Body of pancreas (tissue), 4 donors: ENCODE data around the gene DNAJC7. TPM values are rescaled to one million over a fixed set of nuclear protein-coding genes. Genes with fewer than 3 reads are reported as not detected.

Source experiments
- ATAC-seq: fragments of 150-250 bp; one replicate; pipeline ENCODE4 v1.9.1; 2016
- DNase-seq, 4 donors: peaks; one replicate each; pipeline ENCODE4 v3.0.0-alpha.2; 2019
- H3K27ac ChIP-seq, 4 donors: fragments of 200-600 bp; sonication (generic); 1 replicate in 3 of 4; 2 replicates in 1 of 4; pipeline versions ENCODE4 v1.5.1 to v1.6.1; 2016 to 2019; ENCODE audit warnings: mild to moderate bottlenecking in 1 of 4, mixed read lengths in 1 of 4, moderate library complexity in 1 of 4
- H3K27me3 ChIP-seq, 2 donors: fragments of 200-600 bp; sonication (generic); one replicate each; pipeline ENCODE4 v1.6.0; 2016; ENCODE audit warnings: mild to moderate bottlenecking in 1 of 2
- H3K36me3 ChIP-seq, 2 donors: fragments of 200-600 bp; sonication (generic); replicated peaks in 1 of 2; 2 replicates each; pipeline ENCODE4 v1.5.1; 2016; ENCODE audit warnings: low read depth in 2 of 2; ENCODE audit not compliant: insufficient read depth in 1 of 2
- H3K4me1 ChIP-seq: fragments of 200-600 bp; sonication (generic); one replicate; pipeline ENCODE4 v1.6.0; 2016
- H3K4me3 ChIP-seq, 2 donors: fragments of 200-600 bp; sonication (generic); 1 replicate in 1 of 2; 2 replicates in 1 of 2; pipeline ENCODE4 v1.5.1; 2016 to 2019
- H3K9me3 ChIP-seq, 3 donors: fragments of 200-600 bp; sonication (generic); 1 replicate in 2 of 3; 2 replicates in 1 of 3; pipeline ENCODE4 v1.5.1; 2016
- CTCF ChIP-seq, 7 experiments: fragments of 450-650 bp in 4 of 7; fragments of 200-600 bp in 3 of 7; sonication (generic) in 3 of 7; IDR thresholded peaks; one replicate each; pipeline ENCODE4 v1.5.1; 2016 to 2019; ENCODE audit warnings: antibody characterized with exemption in 7 of 7
- POLR2A ChIP-seq, 3 donors: fragments of 450-650 bp; IDR thresholded peaks; one replicate each; pipeline ENCODE4 v1.6.1; 2016; ENCODE audit warnings: antibody characterized with exemption in 3 of 3, mild to moderate bottlenecking in 2 of 3
- WGBS, 2 donors: methylation state at CpG; one replicate each; pipeline ENCODE4 v1.1.5; 2017; 5-methylcytosine and 5-hydroxymethylcytosine counted together
- intact Hi-C: fragments of 100-400 bp; cut with DNase I; formaldehyde crosslinking; loops from one replicate; pipeline ENCODE4 v1.15.1; 2023
- total RNA-seq, 2 donors: library from RNA; depleted of rRNA; stranded (reverse); fragments of >200 nt; gene quantifications; one replicate each; pipeline ENCODE4 v1.1.0, GENCODE V29; 2016

Gene DNAJC7
- total RNA-seq, 2 donors from 2014 or later = 32.4 to 43.5 TPM

- TF ChIP-seq POLR2A (IDR thresholded peaks at IDR 0.05) = no peak
- no peak for TF ChIP-seq CTCF (IDR thresholded peaks at IDR 0.05)
- no peaks in the 10 kb centered on the region for H3K36me3 ChIP-seq
- 70 to 71% methylated on average over 9 to 34 of the region's 37 CpGs for WGBS, 2 donors
- no peaks in the 10 kb centered on the region for H3K27me3 ChIP-seq
- no peak overlapping the region for H3K4me3 ChIP-seq
- H3K27ac ChIP-seq = peak overlapping the region; percentile 89 to 96 (median 94)
- H3K4me1 ChIP-seq = peaks cover 73% of the 10 kb centered on the region
- DNase-seq (no peak), ATAC-seq (no peak)
- intact Hi-C loops = no loop called here
- H3K9me3 ChIP-seq = no peaks in the 10 kb centered on the region
Measured at GRCh38 chr17:41967921-41968578, 49.2 kb downstream of the DNAJC7 start.

DNA sequence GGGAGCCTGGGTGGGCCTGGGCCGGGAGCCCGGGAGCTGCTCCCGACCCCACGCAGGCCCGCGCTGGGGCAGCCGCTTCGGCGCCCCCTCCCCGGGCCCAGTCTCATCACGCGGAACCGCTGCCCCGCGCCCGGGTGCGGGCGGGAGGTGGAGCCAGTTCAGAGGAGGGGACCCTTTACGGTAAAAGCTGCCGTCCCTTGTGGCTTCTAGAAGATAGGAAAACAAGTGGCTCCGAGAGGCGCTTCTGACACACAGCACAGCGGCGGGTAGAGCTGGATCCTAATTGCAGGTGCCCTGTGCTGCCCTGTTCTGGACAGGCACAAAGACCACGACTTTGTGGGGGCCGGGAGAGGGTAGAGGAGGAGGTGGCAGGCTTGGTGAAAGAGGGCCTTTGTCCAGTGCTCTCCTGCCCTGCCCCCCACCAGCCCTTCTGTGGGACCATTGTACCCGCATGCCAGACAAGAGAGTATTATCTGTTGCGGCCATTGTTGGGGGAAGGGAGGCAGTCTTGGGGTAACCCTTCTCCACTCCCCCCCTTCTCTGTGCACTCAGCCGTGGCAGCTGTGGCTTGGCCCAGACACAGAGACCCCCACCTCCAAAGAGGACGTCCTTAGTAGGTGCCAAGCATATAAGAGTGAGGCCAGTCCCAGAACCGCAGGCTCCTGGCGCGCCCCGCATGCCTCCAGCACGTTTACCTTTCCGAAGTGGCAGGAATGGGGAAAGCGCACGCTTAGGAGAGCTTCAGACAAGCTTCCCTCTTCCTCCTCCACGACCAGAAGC lies 49.9 kb downstream of the DNAJC7 start:
- peak; percentile 42 to 51 (median 43) for DNase-seq

GRCh38 chr17:41966463-41967140 lies 50.6 kb downstream of the DNAJC7 start, which contains the start of gene CNP:
TSS of gene CNP (plus strand) at chr17:41966795. CDS start at chr17:41966885, 90 bp downstream.
- DNase-seq (peak; percentile 93 to 96 (median 94)), ATAC-seq (peak; percentile 86)
- H3K36me3 ChIP-seq = no peaks in the 10 kb centered on the region
- TF ChIP-seq POLR2A (IDR thresholded peaks at IDR 0.05) (peak; percentile 81 to 87 (median 81)), CTCF (IDR thresholded peaks at IDR 0.05) (no peak)
- H3K27me3 ChIP-seq = no peaks in the 10 kb centered on the region
- H3K4me1 ChIP-seq = peaks cover 73% of the 10 kb centered on the region
- 0 to 1% methylated on average over 22 to 67 of the region's 71 CpGs for WGBS, 2 donors
- peak within 1 kb of the TSS; percentile 66 to 91 for H3K4me3 ChIP-seq
- H3K9me3 ChIP-seq = no peaks in the 10 kb centered on the region
- intact Hi-C loops = no loop called here
- peak within 1 kb of the TSS; percentile 89 to 96 (median 94) for H3K27ac ChIP-seq

More for the DNA sequence above, 49.9 kb downstream of the DNAJC7 start:
- H3K36me3 ChIP-seq = no peaks in the 10 kb centered on the region
- H3K9me3 ChIP-seq = no peaks in the 10 kb centered on the region
- intact Hi-C loops = no loop called here
- WGBS, 2 donors = 5 to 13% methylated on average over 14 to 33 of the region's 39 CpGs
- no peak for TF ChIP-seq POLR2A (IDR thresholded peaks at IDR 0.05)
- no peak for TF ChIP-seq CTCF (IDR thresholded peaks at IDR 0.05)
- peak overlapping the region; percentile 89 to 96 (median 94) for H3K27ac ChIP-seq
- H3K27me3 ChIP-seq = no peaks in the 10 kb centered on the region
- H3K4me1 ChIP-seq = peaks cover 73% of the 10 kb centered on the region
- ATAC-seq = no peak
- H3K4me3 ChIP-seq = peak overlapping the region; percentile 66 to 91

DNA sequence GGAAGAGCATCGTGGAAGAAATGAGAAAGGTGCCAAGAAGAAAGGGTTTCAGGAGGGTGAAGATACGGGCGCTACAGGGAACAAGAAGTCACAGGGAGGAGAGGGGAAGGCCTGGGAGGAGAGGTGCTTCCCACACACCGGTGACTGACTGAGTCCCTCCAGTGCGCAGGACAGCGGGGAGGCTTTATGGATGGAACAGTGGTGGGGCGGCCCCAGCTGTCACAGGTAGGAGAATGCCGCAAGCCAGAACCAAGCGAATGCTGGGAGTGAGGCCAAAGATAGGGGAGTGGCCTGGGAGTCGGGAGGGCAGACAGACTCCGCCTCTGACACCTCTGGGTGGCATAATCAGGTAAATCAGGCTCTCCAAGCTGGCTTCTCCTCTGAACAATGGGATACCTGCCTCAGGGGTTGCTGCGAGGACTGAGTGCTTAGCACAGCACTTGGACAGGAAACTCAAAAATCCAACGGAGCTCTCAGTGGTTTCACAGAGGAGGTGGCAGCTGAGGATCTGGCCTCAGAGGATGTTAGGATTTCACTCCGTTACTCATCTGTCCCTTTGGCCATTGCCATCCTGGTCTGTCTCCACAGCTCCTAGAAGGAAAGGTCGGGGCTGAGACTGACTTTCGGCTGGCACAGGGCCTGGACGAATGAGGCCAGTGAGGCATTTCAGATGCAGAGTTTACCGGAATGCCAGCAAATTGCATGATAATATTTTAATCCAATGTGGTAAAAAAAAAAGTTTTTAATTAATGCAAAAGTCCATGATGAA lies 51.4 kb downstream of the DNAJC7 start:
- DNase-seq (peak; percentile 90 to 95 (median 95)), ATAC-seq (peak; percentile 77)
- H3K9me3 ChIP-seq = no peaks in the 10 kb centered on the region
- no peaks in the 10 kb centered on the region for H3K36me3 ChIP-seq
- peak overlapping the region in 1 of 2 donors; percentile 91 for H3K4me3 ChIP-seq
- peaks cover 74% of the 10 kb centered on the region for H3K4me1 ChIP-seq
- intact Hi-C loops = no loop called here
- WGBS, 2 donors = 1% methylated on average over 17 to 18 of the region's 18 CpGs
- TF ChIP-seq POLR2A (IDR thresholded peaks at IDR 0.05) = peak in 2 of 3 donors; percentile 21 to 28
- no peak for TF ChIP-seq CTCF (IDR thresholded peaks at IDR 0.05)
- peak overlapping the region; percentile 89 to 96 (median 94) for H3K27ac ChIP-seq
- no peaks in the 10 kb centered on the region for H3K27me3 ChIP-seq
